ENCODE results near the gene EPN2.

- no peak for TF ChIP-seq CTCF (conservative IDR thresholded peaks at IDR 0.05; ENCODE audit: low read length)
- no peak for TF ChIP-seq EZH2phosphoT487 (IDR thresholded peaks at IDR 0.05; ENCODE audit: borderline replicate concordance, low read depth, low read length)
These were observed 104.8 kb downstream of the EPN2 start for GRCh38 chr17:19341641-19342610.

Measured in OCI-LY7 (cell line).